ENCODE measurements around the gene EPS8L3.

DNA sequence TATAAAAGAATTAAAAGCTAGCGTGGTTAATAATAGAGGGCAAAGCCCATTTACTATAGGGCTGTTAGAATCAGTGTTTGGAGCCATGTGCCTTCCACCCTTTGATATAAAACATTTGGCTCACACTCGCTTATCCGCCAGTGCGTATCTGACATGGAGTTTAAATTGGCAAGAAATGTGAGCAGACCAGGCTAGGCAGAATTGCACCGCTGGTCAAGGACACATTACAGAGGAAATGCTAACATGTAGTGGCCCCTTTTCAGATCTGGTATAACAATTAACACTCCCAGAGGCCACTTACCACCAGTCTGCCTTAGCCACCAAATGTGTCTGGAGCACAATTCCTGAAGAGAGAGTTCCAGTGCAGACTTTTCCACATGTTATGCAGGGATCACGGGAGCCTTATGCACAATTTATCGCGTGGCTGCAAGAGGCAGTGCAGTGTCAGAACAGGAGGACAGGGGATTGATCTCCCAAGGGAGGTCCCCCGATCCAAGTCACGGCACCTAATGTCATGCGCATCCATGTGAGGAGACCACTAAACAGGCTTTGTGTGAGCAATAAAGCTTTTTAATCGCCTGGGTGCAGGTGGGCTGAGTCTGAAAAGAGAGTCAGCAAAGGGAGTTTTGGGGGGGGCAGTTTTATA lies 36.9 kb downstream of the EPS8L3 start:
- TF ChIP-seq, protein P1, sequence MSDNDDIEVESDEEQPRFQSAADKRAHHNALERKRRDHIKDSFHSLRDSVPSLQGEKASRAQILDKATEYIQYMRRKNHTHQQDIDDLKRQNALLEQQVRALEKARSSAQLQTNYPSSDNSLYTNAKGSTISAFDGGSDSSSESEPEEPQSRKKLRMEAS (IDR thresholded peaks at IDR 0.05; ENCODE audit: low read depth, low read length), result no peak
- TF ChIP-seq RAD51 (IDR thresholded peaks at IDR 0.05) (no peak), POU2F2 (IDR thresholded peaks at IDR 0.05; ENCODE audit: borderline replicate concordance, low read depth, low read length) (no peak)

Measured in GM12878 (cell line).